HEK293T (cell line): Measurements from ENCODE around the gene SAP30L.

Experiments
- CTCF ChIA-PET: fragments of 350-600 bp; formaldehyde crosslinking; extraction: SDS; loops from one replicate; lab custom pipeline; 2021; ENCODE audit warnings: antibody characterized with exemption, inconsistent platforms; lab: Yijun Ruan, JAX
- POLR2A ChIA-PET: fragments of 350-600 bp; formaldehyde crosslinking; extraction: SDS; loops from one replicate; lab custom pipeline; 2020; ENCODE audit warnings: antibody characterized with exemption, inconsistent platforms; lab: Yijun Ruan, JAX
- DNase-seq: peaks from one replicate; pipeline ENCODE4 v3.0.0; 2012; ENCODE audit warnings: mixed read lengths; ENCODE audit errors: extremely low spot score
- ARNT ChIP-seq: fragments of 450-650 bp; IDR thresholded peaks from 2 replicates; pipeline ENCODE4 v1.6.1; 2017; ENCODE audit warnings: mild to moderate bottlenecking
- BHLHE40 ChIP-seq: fragments of 450-650 bp; IDR thresholded peaks from 2 replicates; pipeline ENCODE4 v1.6.1; 2016; ENCODE audit warnings: mild to moderate bottlenecking, moderate library complexity, borderline replicate concordance
- CTBP1 ChIP-seq: fragments of 450-650 bp; IDR thresholded peaks from 2 replicates; pipeline ENCODE4 v1.6.1; 2016; ENCODE audit warnings: borderline replicate concordance
- ELF4 ChIP-seq: fragments of 450-650 bp; IDR thresholded peaks from 2 replicates; pipeline ENCODE4 v1.6.1; 2017; ENCODE audit warnings: antibody characterized with exemption
- FOXA1 ChIP-seq: fragments of 450-650 bp; IDR thresholded peaks from 2 replicates; pipeline ENCODE4 v1.6.1; 2016; ENCODE audit warnings: mild to moderate bottlenecking
- FOXK2 ChIP-seq: fragments of 450-650 bp; IDR thresholded peaks from 2 replicates; pipeline ENCODE4 v1.6.1; 2016; ENCODE audit warnings: mild to moderate bottlenecking
- FOXM1 ChIP-seq: fragments of 450-650 bp; IDR thresholded peaks from 2 replicates; pipeline ENCODE4 v1.6.1; 2017; ENCODE audit warnings: mild to moderate bottlenecking, borderline replicate concordance
- HDGF ChIP-seq: fragments of 450-650 bp; IDR thresholded peaks from 2 replicates; pipeline ENCODE4 v1.6.1; 2017; ENCODE audit warnings: antibody characterized with exemption, borderline replicate concordance
- L3MBTL2 ChIP-seq: fragments of 450-650 bp; conservative IDR thresholded peaks from 2 replicates; pipeline ENCODE4 v1.6.1; 2016; ENCODE audit warnings: mild to moderate bottlenecking
- LEF1 ChIP-seq: fragments of 450-650 bp; IDR thresholded peaks from 2 replicates; pipeline ENCODE4 v1.6.1; 2017; ENCODE audit warnings: mild to moderate bottlenecking, borderline replicate concordance
- NFRKB ChIP-seq: fragments of 450-650 bp; IDR thresholded peaks from 2 replicates; pipeline ENCODE4 v1.6.1; 2016; ENCODE audit warnings: mild to moderate bottlenecking, moderate library complexity
- PKNOX1 ChIP-seq: fragments of 450-650 bp; IDR thresholded peaks from 2 replicates; pipeline ENCODE4 v1.6.1; 2016
- SP1 ChIP-seq: fragments of 450-650 bp; IDR thresholded peaks from 2 replicates; pipeline ENCODE4 v1.6.1; 2017
- SUZ12 ChIP-seq: fragments of 450-650 bp; IDR thresholded peaks from 2 replicates; pipeline ENCODE4 v1.6.1; 2016; ENCODE audit warnings: mild to moderate bottlenecking
- TARDBP ChIP-seq: fragments of 450-650 bp; IDR thresholded peaks from 2 replicates; pipeline ENCODE4 v1.6.1; 2016
- ZNF384 ChIP-seq: fragments of 450-650 bp; IDR thresholded peaks from 2 replicates; pipeline ENCODE4 v1.6.1; 2016

Gene SAP30L

GRCh38 chr5:154474396-154475334 is 28.9 kb downstream of the SAP30L start:
- CTCF ChIA-PET = no interaction called here
- POLR2A ChIA-PET = interaction anchor here (0.9 to 1.1 kb wide), 2 partner anchors 9 to 113 kb away, joined by 3 to 4 read pairs; no protein-coding TSS in a partner anchor
- DNase-seq = no peak
- no peak for TF ChIP-seq CTBP1
- TF ChIP-seq FOXA1 = no peak
- TF ChIP-seq FOXK2 = no peak

GRCh38 chr5:154475591-154476353 is 30.0 kb downstream of the SAP30L start:
- no peak for TF ChIP-seq NFRKB
- TF ChIP-seq TARDBP = no peak
- no peak for TF ChIP-seq PKNOX1
- TF ChIP-seq HDGF = no peak
- no peak for TF ChIP-seq FOXM1
- TF ChIP-seq FOXK2 = no peak
- no peak for TF ChIP-seq ELF4
- ChIA-PET CTCF (interaction anchor here (1.1 kb wide), 1 partner anchor 12 kb away, joined by 4 read pairs; no protein-coding TSS in a partner anchor), POLR2A (interaction anchor here (0.8 to 1.4 kb wide), 3 partner anchors 45 to 107 kb away, joined by 3 to 5 read pairs (median 3); no protein-coding TSS in a partner anchor)
- DNase-seq = no peak

GRCh38 chr5:154476354-154477205 is 30.8 kb downstream of the SAP30L start:
- TF ChIP-seq TARDBP = no peak
- peak; percentile 45 for TF ChIP-seq L3MBTL2
- ChIA-PET POLR2A (interaction anchor here (0.8 to 1.9 kb wide), 7 partner anchors 8 to 106 kb away, joined by 3 to 6 read pairs (median 3); no protein-coding TSS in a partner anchor), CTCF (interaction anchor here (1.1 kb wide), 1 partner anchor 13 kb away, joined by 4 read pairs; no protein-coding TSS in a partner anchor)
- no peak for DNase-seq

DNA sequence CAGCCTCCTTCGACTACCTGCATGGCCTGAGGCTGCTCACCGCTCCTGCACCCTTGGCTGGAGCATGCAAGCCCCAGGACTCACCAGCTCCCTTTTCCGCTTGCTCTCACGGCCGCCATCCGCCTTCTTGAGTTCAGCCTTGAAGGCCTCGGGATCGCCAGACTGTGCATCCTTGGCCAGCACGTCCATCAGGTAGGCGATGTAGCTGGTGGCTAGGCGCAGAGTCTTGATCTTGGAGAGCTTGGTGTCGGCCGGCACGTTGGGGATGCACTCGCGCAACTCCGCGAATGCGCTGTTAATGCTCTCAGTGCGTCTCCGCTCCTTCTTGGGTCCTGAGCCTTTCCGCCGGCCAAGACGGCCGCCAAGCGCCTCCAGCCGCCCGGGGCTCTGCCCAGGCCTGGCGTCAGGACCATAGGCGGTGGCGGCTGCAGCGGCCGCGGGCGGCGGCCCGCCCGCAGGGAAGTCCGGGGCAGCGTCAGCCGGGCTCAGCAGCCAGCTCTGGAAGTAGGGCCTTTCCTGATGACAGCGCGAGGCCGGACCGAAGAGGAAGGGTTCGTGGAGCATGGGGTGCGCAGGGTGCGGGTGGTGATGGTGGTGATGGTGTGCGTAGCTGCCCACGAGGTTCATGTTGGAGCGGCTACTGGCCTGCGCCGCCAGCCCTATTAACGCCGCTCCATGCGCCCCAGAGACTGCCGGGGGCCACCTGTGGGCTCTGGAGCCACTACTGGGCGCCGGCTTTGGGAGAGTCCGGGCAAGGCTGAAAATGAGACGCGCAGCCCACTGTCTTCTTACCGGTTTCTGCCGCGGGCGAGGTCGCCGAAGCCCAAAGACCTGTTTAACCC is 31.8 kb downstream of the SAP30L start:
- TF ChIP-seq L3MBTL2 (no peak), LEF1 (no peak)
- CTCF ChIA-PET = no interaction called here
- no peak for DNase-seq
- POLR2A ChIA-PET = interaction anchor here (0.7 to 1.9 kb wide), 7 partner anchors 9 to 105 kb away, joined by 3 to 6 read pairs (median 4); no protein-coding TSS in a partner anchor

DNA sequence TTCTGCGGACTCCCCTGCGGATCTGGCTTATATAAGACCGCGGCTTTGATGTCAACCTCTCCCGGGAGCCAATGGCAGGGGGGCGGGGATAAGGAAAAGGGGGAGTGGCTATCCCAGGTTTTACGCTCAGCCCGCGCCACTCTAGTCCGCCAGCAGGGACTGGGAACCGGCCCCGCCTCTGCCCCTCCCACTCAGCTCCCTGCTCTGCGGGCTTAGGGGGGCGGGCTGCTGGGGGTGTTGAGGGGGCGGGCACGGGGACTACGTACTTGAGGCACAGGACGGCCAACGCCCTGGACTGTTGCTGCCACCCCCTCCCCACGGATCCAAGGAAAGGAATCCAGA is 32.4 kb downstream of the SAP30L start, which contains the start of gene HAND1:
Gene HAND1, minus strand, starts transcription at position 4 of the 342 bp plus-strand sequence. CDS start 219 bp downstream, outside the sequence.
- ChIA-PET CTCF (interaction anchor here (1.7 kb wide), 1 partner anchor 43 kb away, joined by 8 read pairs; no protein-coding TSS in a partner anchor), POLR2A (interaction anchor here (1.3 to 1.9 kb wide), 4 partner anchors 9 to 98 kb away, joined by 3 to 6 read pairs (median 4); no protein-coding TSS in a partner anchor)
- DNase-seq = peak; percentile 70
- TF ChIP-seq HDGF = no peak
- TF ChIP-seq SP1 = no peak
- no peak for TF ChIP-seq SUZ12
- TF ChIP-seq BHLHE40 = no peak
- TF ChIP-seq LEF1 = no peak
- TF ChIP-seq PKNOX1 = no peak
- TF ChIP-seq L3MBTL2 = no peak
- no peak for TF ChIP-seq ARNT
- TF ChIP-seq ELF4 = no peak
- TF ChIP-seq TARDBP = no peak
- no peak for TF ChIP-seq ZNF384
- TF ChIP-seq FOXA1 = no peak
- no peak for TF ChIP-seq FOXM1
- TF ChIP-seq FOXK2 = no peak
- TF ChIP-seq CTBP1 = no peak
- no peak for TF ChIP-seq NFRKB
